Endodermal cell (in vitro differentiated cells): ENCODE measurements around the gene DDA1. TPM values are rescaled to one million over a fixed set of nuclear protein-coding genes. Genes with fewer than 3 reads are reported as not detected.

Experiments used
- DNase-seq: peaks from one replicate; pipeline ENCODE4 v3.0.0-alpha.2; 2017
- H3K27ac ChIP-seq: 2 replicates; pipeline ENCODE4 v1.5.1; 2013; ENCODE audit warnings: mild to moderate bottlenecking, low read depth, low read length, moderate library complexity
- H3K27me3 ChIP-seq: 2 replicates; pipeline ENCODE4 v1.6.1; 2013; ENCODE audit warnings: mild to moderate bottlenecking, low read length, moderate library complexity; ENCODE audit not compliant: insufficient read depth, control insufficient read depth, poor library complexity, severe bottlenecking
- H3K36me3 ChIP-seq: 2 replicates; pipeline ENCODE4 v1.7.0; 2013; ENCODE audit warnings: mild to moderate bottlenecking, low read length, moderate library complexity; ENCODE audit not compliant: control insufficient read depth, insufficient read depth
- H3K4me1 ChIP-seq: one replicate; pipeline ENCODE4 v1.7.0; 2013; ENCODE audit warnings: low read length; ENCODE audit not compliant: control insufficient read depth, insufficient read depth
- H3K4me3 ChIP-seq: 2 replicates; pipeline ENCODE4 v1.5.1; 2013; ENCODE audit warnings: mild to moderate bottlenecking, low read length, moderate library complexity
- H3K9ac ChIP-seq: 2 replicates; pipeline ENCODE4 v1.6.1; 2013; ENCODE audit warnings: mild to moderate bottlenecking, low read length, moderate library complexity; ENCODE audit not compliant: poor library complexity, severe bottlenecking; ENCODE audit errors: extremely low read depth
- H3K9me3 ChIP-seq: 2 replicates; pipeline ENCODE4 v1.6.1; 2013; ENCODE audit warnings: mild to moderate bottlenecking, low read length, moderate library complexity; ENCODE audit not compliant: control insufficient read depth
- H3K27ac Mint-ChIP-seq: 2 replicates; pipeline ENCODE4 v1.8.0; 2020; ENCODE audit warnings: mixed read lengths
- H3K27me3 Mint-ChIP-seq: 2 replicates; pipeline ENCODE4 v1.8.0; 2021; ENCODE audit warnings: mild to moderate bottlenecking, mixed read lengths; ENCODE audit not compliant: insufficient read depth
- H3K36me3 Mint-ChIP-seq: 2 replicates; pipeline ENCODE4 v1.8.0; 2020; ENCODE audit warnings: low read depth, mixed read lengths
- H3K4me1 Mint-ChIP-seq: 2 replicates; pipeline ENCODE4 v1.8.0; 2020; ENCODE audit warnings: mixed read lengths
- H3K4me3 Mint-ChIP-seq: 2 replicates; pipeline ENCODE4 v1.8.0; 2020; ENCODE audit warnings: mild to moderate bottlenecking, moderate library complexity, mixed read lengths
- H3K9me3 Mint-ChIP-seq: 2 replicates; pipeline ENCODE4 v1.8.0; 2020; ENCODE audit warnings: mild to moderate bottlenecking, mixed read lengths
- CTCF ChIP-seq: fragments of 200-600 bp; sonication (generic); conservative IDR thresholded peaks from 2 replicates; pipeline ENCODE4 v1.5.0; 2021; ENCODE audit warnings: antibody characterized with exemption, mild to moderate bottlenecking
- WGBS, 2 experiments: methylation state at CpG; one replicate each; pipeline versions ENCODE4 v1.1.5 to v1.1.7; 2013; ENCODE audit warnings: missing lambda C conversion rate in 2 of 2, mixed read lengths in 1 of 2; ENCODE audit not compliant: insufficient coverage in 1 of 2, insufficient read length in 1 of 2; 5-methylcytosine and 5-hydroxymethylcytosine counted together
- total RNA-seq, 2 donors: library from RNA; stranded (reverse); fragmentation: NEBNext Ultra II Directional in 1 of 2; extraction: Animal tissue kit (Norgen Biotek cat#: 25700) in 1 of 2; gene quantifications; 2 replicates in 1 of 2; 3 replicates in 1 of 2; pipeline ENCODE4 v1.2.1, GENCODE V29; 2021

Gene DDA1
- total RNA-seq, 2 donors from 2014 or later, result 36.9 to 42.3 TPM

GRCh38 chr19:17337675-17338432 lies 28.5 kb downstream of the DDA1 start:
- H3K27me3 ChIP-seq, result no peaks in the 10 kb centered on the region
- Mint-ChIP-seq H3K27me3 (peaks cover 4% of the 10 kb centered on the region), H3K4me1 (peaks cover 3% of the 10 kb centered on the region), H3K36me3 (peaks cover 20% of the 10 kb centered on the region), H3K4me3 (peak overlapping the region; percentile 95), H3K27ac (peak overlapping the region; percentile 99), H3K9me3 (no peaks in the 10 kb centered on the region)
- DNase-seq, result no peak
- H3K36me3 ChIP-seq, result peaks cover 12% of the 10 kb centered on the region
- H3K4me3 ChIP-seq, result peak overlapping the region; percentile 100
- no peak for TF ChIP-seq CTCF
- H3K9ac ChIP-seq, result peak overlapping the region; percentile 44
- WGBS, 2 experiments, result 9 to 13% methylated on average over 39 to 50 of the region's 50 CpGs
- peaks cover 7% of the 10 kb centered on the region for H3K4me1 ChIP-seq
- H3K9me3 ChIP-seq, result no peaks in the 10 kb centered on the region
- no peak overlapping the region for H3K27ac ChIP-seq

- Mint-ChIP-seq H3K27ac (no peak overlapping the region), H3K36me3 (peaks cover 15% of the 10 kb centered on the region)
- no peak overlapping the region for H3K9ac ChIP-seq
Measured at GRCh38 chr19:17338433-17339078, 29.2 kb downstream of the DDA1 start.

More at GRCh38 chr19:17338433-17339078, 29.2 kb downstream of the DDA1 start:
- 95 to 98% methylated on average over 23 to 30 of the region's 30 CpGs for WGBS, 2 experiments
- H3K27me3 Mint-ChIP-seq, result peaks cover 4% of the 10 kb centered on the region
- peaks cover 7% of the 10 kb centered on the region for H3K4me1 ChIP-seq
- peaks cover 8% of the 10 kb centered on the region for H3K36me3 ChIP-seq
- no peak overlapping the region for H3K27ac ChIP-seq
- H3K9me3 ChIP-seq, result no peaks in the 10 kb centered on the region
- DNase-seq, result peak; percentile 49
- no peaks in the 10 kb centered on the region for H3K27me3 ChIP-seq
- H3K4me3 Mint-ChIP-seq, result peak overlapping the region; percentile 95
- H3K4me3 ChIP-seq, result peak overlapping the region; percentile 100
- TF ChIP-seq CTCF, result no peak
- H3K4me1 Mint-ChIP-seq, result peaks cover 3% of the 10 kb centered on the region
- no peaks in the 10 kb centered on the region for H3K9me3 Mint-ChIP-seq
